Smooth muscle cell (in vitro differentiated cells): ENCODE results near the gene FOSL2. TPM values are rescaled to one million over a fixed set of nuclear protein-coding genes. Genes with fewer than 3 reads are reported as not detected.

Experiments used
- DNase-seq: peaks from one replicate; lab custom pipeline; 2025; ENCODE audit not compliant: unreplicated experiment; lab: John Stamatoyannopoulos, UW
- H2AFZ ChIP-seq: fragments of 200-600 bp; sonication (generic); 2 replicates; pipeline ENCODE4 v1.6.0; 2016; ENCODE audit warnings: antibody characterized with exemption, low read depth, mild to moderate bottlenecking
- H3F3A ChIP-seq: fragments of 200-600 bp; sonication (generic); 2 replicates; pipeline ENCODE4 v1.6.0; 2017; ENCODE audit warnings: antibody characterized with exemption, low read depth
- H3K27ac ChIP-seq: fragments of 200-600 bp; sonication (generic); 2 replicates; pipeline ENCODE4 v1.5.1; 2016; ENCODE audit warnings: low read depth, mild to moderate bottlenecking
- H3K27me3 ChIP-seq: fragments of 200-600 bp; sonication (generic); 2 replicates; pipeline ENCODE4 v1.6.1; 2016; ENCODE audit warnings: low read depth, mild to moderate bottlenecking
- H3K36me3 ChIP-seq: fragments of 200-600 bp; sonication (generic); 2 replicates; pipeline ENCODE4 v1.5.1; 2016; ENCODE audit warnings: low read depth
- H3K4me1 ChIP-seq: fragments of 200-600 bp; sonication (generic); 2 replicates; pipeline ENCODE4 v1.5.1; 2016; ENCODE audit warnings: low read depth
- H3K4me2 ChIP-seq: fragments of 200-600 bp; sonication (generic); 2 replicates; pipeline ENCODE4 v1.6.0; 2016; ENCODE audit warnings: mild to moderate bottlenecking
- H3K4me3 ChIP-seq: fragments of 200-600 bp; sonication (generic); 2 replicates; pipeline ENCODE4 v1.5.1; 2016; ENCODE audit warnings: mild to moderate bottlenecking
- H3K79me2 ChIP-seq: fragments of 200-600 bp; sonication (generic); 2 replicates; pipeline ENCODE4 v1.6.0; 2016; ENCODE audit warnings: low read depth, mild to moderate bottlenecking
- H3K9ac ChIP-seq: fragments of 200-600 bp; sonication (generic); 2 replicates; pipeline ENCODE4 v1.6.0; 2016; ENCODE audit warnings: low read depth
- H3K9me3 ChIP-seq: fragments of 200-600 bp; sonication (generic); replicated peaks from 2 replicates; pipeline ENCODE4 v1.5.1; 2016; ENCODE audit warnings: low read depth
- H4K20me1 ChIP-seq: fragments of 200-600 bp; sonication (generic); 2 replicates; pipeline ENCODE4 v1.6.0; 2016; ENCODE audit warnings: low read depth
- CTCF ChIP-seq: fragments of 200-600 bp; sonication (generic); IDR thresholded peaks from 2 replicates; pipeline ENCODE4 v1.5.1; 2017; ENCODE audit warnings: borderline replicate concordance, mild to moderate bottlenecking, antibody characterized with exemption; ENCODE audit not compliant: insufficient read depth, poor library complexity, severe bottlenecking
- WGBS: methylation state at CpG from one replicate; pipeline ENCODE4 v1.1.7; 2016; ENCODE audit warnings: low lambda C conversion rate; 5-methylcytosine and 5-hydroxymethylcytosine counted together
- polyA plus RNA-seq: library from polyadenylated mRNA; unstranded; fragments of >200 nt; fragmentation: Nextera tagmentation; extraction: Ambion mirVana; gene quantifications from 2 replicates; pipeline ENCODE4 v1.2.1, GENCODE V29; 2016
- total RNA-seq: library from RNA; depleted of rRNA; stranded (reverse); fragments of >200 nt; gene quantifications from 2 replicates; pipeline ENCODE4 v1.2.3, GENCODE V29; 2014

FOSL2 gene
- total and polyA plus RNA-seq, 2 experiments from 2014 or later: 70.8 to 106 TPM

GRCh38 chr2:28452534-28453081 lies 60.0 kb downstream of the FOSL2 start:
- H3K36me3 ChIP-seq: no peaks in the 10 kb centered on the region
- DNase-seq: no peak
- no peaks in the 10 kb centered on the region for H3K27me3 ChIP-seq
- H4K20me1 ChIP-seq: no peaks in the 10 kb centered on the region
- peaks cover 7% of the 10 kb centered on the region for H3K4me1 ChIP-seq
- no peaks in the 10 kb centered on the region for H3K79me2 ChIP-seq
- H3K9ac ChIP-seq: no peak overlapping the region
- no peak overlapping the region for H3K4me2 ChIP-seq
- H3K4me3 ChIP-seq: no peak overlapping the region
- no peak overlapping the region for H3K27ac ChIP-seq
- no peaks in the 10 kb centered on the region for H3K9me3 ChIP-seq
- H3F3A ChIP-seq: no peaks in the 10 kb centered on the region
- peak; percentile 95 for TF ChIP-seq CTCF
- WGBS: 47% methylated on average over 7 of the region's 7 CpGs
- no peak overlapping the region for H2AFZ ChIP-seq

GRCh38 chr2:28453396-28453795 lies 60.7 kb downstream of the FOSL2 start:
- DNase-seq: no peak
- Histone ChIP-seq H2AFZ (no peak overlapping the region), H3K4me1 (peaks cover 7% of the 10 kb centered on the region), H3K27me3 (no peaks in the 10 kb centered on the region), H3K4me2 (no peak overlapping the region), H3K36me3 (no peaks in the 10 kb centered on the region), H4K20me1 (no peaks in the 10 kb centered on the region), H3K27ac (no peak overlapping the region), H3F3A (no peaks in the 10 kb centered on the region), H3K9me3 (no peaks in the 10 kb centered on the region), H3K79me2 (no peaks in the 10 kb centered on the region), H3K9ac (no peak overlapping the region), H3K4me3 (no peak overlapping the region)
- no peak for TF ChIP-seq CTCF
- 96% methylated on average over 8 of the region's 8 CpGs for WGBS

GRCh38 chr2:28454016-28454930 lies 61.6 kb downstream of the FOSL2 start:
- no peaks in the 10 kb centered on the region for H3F3A ChIP-seq
- H3K79me2 ChIP-seq: no peaks in the 10 kb centered on the region
- DNase-seq: no peak

More at GRCh38 chr2:28454016-28454930, 61.6 kb downstream of the FOSL2 start:
- no peak overlapping the region for H3K9ac ChIP-seq
- 78% methylated on average over 14 of the region's 14 CpGs for WGBS
- no peaks in the 10 kb centered on the region for H4K20me1 ChIP-seq
- H3K27me3 ChIP-seq: no peaks in the 10 kb centered on the region
- H3K9me3 ChIP-seq: no peaks in the 10 kb centered on the region
- H3K4me1 ChIP-seq: no peaks in the 10 kb centered on the region
- H3K4me3 ChIP-seq: no peak overlapping the region
- H2AFZ ChIP-seq: no peak overlapping the region
- H3K27ac ChIP-seq: no peak overlapping the region
- H3K36me3 ChIP-seq: no peaks in the 10 kb centered on the region
- TF ChIP-seq CTCF: no peak
- H3K4me2 ChIP-seq: no peak overlapping the region
